ENCODE data around the gene C2.
A peak's percentile ranks its signal among the peaks of the same experiment; 100 is the strongest.
"Not testable (repeated sequence)": the region's sequence is repeated elsewhere in the genome, so short reads cannot be mapped to it uniquely, and the experiment has no call there.

The C2 gene

DNA sequence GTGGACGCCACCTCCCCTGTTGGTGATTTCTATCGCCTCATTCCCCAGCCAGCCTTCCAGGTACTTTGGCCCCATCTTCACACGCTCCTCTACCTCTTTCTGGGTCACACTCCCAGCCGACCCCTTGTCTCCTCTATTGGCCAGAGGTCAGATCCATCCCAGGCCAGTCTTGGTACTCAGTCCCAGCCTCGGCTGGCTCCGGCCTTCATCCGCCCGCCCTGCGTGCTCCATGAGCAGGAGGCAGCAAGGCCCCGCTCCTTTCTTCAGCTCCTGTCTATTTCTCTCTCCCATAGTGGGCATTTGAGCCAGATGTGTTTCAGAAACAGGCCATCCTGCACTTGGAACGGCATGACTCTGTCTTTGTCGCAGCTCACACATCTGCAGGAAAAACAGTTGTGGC, 34.1 kb downstream of the C2 start:
- DNase-seq, result no peak

DNA sequence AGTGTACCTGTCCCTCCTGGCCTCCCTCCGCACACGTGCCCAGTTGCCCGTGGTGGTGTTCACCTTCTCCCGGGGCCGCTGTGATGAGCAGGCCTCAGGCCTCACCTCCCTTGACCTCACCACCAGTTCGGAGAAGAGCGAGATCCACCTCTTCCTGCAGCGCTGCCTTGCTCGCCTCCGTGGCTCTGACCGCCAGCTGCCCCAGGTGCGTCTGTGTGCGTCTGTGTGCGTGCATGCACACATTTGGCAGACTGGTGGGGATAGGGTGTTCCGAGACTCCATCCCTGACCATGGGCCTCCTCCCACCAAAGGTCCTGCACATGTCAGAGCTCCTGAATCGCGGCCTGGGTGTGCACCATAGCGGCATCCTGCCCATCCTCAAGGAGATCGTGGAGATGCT, 36.4 kb downstream of the C2 start:
- DNase-seq, result no peak

DNA sequence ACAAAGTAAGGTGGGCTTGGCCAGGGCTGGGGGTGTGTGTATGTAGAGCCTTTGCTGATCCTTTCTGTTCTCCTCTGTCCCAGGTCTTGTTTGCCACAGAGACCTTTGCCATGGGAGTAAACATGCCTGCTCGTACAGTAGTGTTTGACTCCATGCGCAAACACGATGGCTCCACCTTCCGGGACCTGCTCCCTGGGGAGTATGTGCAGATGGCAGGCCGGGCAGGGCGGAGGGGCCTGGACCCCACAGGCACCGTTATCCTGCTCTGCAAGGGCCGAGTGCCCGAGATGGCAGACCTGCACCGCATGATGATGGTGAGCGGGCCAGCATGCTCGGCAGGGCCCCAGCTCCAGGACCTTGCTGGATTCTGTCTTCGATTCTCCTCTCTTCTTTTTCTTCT, 38.2 kb downstream of the C2 start:
- no peak for DNase-seq

DNA sequence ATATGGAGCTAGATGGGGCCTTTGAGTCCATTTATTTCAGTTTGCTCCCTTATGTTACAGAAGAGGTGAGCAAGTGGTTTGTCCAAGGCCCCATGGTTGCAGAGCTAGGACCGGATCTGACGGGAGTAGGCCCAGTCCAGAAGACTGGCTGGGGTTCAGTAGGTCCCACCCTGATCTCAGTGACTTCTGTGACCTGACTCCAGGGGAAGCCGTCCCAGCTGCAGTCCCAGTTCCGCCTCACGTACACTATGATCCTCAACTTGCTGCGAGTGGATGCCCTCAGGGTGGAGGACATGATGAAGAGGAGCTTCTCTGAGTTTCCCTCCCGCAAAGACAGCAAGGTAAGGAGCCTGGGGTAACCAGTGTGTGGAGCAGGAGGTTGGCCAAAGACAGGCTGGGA, 39.0 kb downstream of the C2 start:
- DNase-seq, result no peak

DNA sequence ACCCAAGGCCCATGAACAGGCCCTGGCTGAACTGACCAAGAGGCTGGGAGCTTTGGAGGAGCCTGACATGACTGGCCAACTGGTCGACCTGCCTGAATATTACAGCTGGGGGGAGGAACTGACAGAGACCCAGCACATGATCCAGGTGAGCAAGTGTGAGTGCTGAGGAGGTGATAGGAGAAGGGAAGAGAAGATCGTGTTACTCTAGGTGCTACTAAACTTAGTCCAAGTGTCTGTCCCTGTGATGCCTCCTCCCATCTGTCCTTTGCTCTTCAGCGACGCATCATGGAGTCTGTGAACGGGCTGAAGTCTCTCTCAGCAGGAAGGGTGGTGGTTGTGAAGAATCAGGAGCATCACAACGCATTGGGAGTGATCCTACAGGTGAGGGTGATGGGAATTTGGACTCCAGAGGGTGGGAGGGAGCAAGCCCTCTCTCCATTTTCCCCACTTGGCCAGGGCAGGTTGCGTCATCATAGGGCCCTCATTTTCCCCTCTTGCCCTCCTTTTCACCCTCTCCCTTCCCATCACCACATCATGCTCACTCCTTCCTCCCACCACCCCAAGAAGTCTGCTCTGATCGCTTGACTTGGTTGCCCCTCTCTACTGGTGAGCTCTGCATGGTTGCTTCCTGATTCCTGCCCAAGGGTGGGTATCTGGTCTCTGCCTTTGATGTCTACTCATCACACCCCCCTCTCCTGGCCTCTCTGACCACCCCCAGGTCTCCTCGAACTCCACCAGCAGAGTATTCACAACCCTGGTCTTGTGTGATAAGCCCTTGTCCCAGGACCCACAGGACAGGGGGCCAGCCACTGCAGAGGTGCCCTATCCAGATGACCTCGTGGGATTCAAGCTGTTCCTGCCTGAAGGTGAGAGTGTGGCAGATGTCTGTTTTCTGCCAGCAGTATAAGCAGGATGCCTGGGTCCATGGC, 39.7 kb downstream of the C2 start:
- DNase-seq, result no peak

DNA sequence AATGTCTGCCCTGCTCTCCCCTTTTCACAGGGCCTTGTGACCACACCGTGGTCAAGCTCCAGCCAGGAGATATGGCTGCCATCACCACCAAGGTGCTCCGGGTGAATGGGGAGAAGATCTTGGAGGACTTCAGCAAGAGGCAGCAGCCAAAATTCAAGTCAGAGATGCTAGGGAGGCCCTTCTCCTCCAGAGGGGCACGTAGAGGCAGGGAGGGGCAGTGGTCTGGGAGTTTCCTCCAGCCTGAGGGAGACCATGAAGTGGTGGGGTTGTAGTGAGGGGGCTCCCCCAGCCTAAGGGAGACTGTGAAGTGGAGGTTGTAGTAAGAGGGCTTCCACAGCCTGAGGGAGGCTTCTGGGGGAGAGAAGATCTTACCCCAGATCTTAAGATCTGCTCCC, 40.4 kb downstream of the C2 start:
- no peak for DNase-seq

DNA sequence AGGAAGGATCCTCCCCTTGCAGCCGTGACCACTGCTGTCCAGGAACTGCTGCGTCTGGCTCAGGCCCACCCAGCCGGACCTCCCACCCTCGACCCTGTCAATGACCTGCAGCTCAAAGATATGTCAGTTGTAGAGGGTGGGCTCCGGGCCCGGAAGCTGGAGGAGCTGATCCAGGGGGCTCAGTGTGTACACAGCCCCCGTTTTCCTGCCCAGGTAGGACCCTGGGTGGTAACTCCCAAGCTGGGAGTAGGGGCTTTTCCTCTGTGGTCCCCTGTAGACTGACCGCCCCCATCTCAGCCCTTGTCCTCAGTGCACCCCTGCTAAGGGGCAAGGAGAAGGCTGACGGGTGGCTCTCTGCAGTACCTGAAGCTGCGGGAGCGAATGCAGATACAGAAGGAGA, 40.8 kb downstream of the C2 start:
- no peak for DNase-seq

DNA sequence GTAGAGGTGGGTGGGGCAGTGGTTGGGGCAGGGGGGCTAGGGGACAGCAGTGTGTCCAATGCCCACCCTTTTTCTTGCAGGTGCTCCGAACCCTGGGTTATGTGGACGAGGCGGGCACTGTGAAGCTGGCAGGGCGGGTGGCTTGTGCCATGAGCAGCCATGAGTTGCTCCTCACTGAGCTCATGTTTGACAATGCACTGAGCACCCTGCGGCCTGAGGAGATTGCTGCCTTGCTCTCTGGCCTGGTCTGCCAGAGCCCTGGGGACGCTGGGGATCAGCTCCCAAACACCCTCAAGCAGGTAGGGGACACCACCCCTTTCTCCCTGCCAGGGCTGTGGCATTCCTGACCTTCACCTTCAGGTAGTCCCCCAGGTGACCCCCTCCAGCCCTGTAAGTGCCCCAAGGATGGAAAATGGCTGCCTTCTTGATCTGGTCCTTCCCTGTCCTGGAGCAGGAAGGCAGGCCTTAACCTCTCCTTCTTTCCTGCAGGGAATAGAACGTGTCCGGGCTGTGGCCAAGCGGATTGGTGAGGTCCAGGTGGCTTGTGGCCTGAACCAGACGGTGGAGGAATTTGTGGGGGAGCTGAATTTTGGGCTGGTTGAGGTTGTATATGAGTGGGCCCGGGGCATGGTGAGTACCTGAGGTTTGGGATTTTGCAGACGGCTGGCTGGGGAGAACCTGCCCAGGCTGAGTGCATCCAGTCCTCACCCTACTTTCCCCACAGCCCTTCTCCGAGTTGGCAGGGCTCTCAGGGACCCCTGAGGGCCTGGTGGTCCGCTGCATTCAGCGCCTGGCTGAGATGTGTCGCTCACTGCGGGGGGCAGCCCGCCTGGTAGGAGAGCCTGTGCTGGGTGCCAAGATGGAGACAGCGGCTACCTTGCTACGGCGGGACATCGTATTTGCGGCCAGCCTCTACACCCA, 41.5 kb downstream of the C2 start:
- no peak for DNase-seq

DNA sequence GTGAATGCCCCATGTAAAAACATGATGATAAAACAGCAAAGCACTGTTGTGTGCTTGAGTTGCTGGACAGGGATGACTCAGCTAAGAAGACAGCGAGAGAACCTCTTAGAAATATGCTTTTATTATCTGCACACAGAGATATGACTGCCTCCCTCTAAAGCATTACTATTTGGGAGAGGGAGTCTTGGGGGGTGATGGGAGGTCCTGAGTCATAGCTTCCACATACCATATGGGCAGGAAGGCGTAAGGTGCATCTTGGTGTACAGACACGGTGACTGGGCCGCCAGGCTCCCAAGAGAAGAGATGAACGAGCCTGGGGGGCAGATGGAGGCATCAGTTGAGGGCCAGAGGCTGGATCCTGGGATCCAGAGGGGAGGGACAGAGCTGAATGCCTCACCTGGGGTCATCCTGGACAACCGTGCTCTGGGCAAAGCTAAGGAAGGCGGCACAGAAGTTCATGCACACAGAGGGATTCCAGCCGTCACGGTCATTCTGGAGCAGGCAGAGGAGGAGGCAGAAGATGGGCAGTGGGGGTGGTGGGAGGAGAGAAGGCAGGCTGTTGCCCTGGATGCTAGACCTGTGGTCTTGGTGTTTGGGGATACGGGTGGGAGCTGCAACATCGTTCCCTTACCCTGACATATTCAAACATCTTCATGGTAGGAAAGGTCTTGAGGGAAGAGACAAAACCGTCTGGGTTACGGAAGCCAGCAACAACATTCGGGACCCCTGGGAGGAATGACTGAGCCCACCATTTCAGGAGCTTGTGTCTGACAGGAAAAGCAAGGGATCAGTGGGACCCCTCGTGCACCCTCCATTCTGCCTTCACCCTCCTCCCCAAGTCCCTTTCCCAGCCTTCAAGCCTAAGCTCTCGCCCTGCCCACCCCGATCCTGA, 42.4 kb downstream of the C2 start:
- DNase-seq, result no peak

DNA sequence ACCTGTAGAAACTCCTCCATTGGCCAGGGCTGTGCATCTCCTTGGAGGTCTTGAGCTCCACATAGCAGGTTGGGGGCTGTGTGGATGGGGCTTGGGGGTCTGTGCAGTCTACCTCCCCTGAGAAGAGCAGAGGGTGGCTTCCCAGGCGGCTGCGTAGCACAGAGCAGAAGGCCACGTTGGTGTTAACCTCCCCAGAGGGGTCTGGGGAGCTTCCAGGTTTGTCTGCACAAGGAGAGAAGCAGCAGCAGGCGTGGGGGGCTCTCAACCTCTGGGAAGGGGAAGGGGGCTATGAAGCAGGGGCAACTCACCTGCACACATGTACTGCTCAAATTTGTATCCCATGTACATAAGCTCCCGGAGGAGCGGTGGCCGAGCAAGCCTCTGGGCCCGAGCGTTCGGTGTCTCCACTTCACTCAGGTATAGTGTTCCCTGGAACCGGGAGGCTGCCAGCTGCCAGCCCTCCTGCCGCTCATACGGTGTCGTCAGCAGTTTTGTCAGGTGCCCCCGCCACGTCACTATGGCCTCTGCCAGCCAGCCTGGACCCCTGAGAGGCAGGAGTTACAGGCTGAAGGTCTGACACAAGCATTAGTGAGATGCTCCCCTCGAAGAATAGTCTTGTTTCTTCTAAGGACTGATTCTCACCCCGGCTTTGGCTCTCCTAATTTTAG, 43.2 kb downstream of the C2 start:
- DNase-seq, result no peak

DNA sequence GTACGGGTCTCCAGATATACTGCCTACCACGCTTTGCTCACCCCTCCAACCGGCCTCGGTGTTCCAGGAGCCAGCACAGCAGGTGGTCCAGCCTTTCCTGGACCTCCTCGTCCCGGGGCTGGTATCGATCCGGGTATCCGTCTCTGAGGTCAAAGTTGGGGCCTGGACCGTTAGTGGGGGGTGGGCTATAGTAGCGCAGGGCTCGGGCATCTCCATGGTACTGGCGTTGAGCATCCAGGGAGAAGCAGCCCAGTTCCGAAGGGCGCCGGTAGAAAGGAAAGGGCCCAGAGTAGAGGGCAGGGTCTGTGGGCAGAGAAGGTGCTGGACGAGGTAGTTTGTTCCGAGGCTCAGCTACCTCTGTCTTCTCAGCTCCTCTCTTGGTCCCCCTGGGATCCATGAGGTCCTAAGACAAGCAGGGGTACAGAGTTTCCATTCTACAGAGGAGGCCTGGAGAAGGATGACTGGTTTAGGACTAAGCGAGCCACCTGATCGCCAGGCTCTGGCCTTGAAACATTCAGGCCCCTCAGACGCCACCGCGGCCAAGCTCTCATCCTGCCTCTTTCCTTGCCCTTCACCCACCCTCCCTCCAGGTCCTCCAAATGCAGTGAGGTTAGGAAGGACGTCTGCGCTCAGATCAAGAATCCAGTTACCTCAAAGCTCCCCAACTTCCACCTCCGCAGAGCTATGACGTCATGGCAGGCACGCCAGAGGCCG, 43.9 kb downstream of the C2 start:
- DNase-seq, result no peak

DNA sequence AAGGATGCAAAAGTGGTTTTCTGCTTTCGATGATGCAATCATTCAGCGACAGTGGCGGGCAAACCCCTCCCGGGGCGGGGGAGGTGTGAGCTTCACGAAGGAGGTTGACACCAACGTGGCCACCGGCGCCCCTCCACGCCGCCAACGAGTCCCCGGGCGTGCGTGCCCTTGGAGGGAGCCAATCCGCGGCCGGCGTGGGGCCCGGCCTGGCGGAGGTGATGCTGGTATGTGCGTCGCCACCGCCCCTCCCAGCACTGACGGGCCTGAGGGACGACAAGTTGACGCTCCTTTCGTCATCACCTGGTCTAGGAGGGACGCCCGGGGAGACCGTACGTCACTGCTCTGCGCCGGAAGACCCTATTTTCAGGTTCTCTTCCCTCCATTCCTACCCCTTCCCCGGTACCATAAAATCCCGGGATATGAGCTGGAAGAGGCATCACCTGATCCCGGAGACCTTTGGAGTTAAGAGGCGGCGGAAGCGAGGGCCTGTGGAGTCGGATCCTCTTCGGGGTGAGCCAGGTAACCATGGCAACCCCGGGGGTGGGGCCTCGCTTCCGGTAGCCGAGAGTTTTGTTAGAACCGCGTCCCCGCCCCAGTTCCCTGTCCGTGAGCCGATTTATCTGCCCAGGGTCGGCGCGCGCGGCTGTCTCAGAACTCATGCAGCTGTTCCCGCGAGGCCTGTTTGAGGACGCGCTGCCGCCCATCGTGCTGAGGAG, 44.6 kb downstream of the C2 start, which contains the start of gene DXO:
Gene DXO (minus strand): TSS at position 146 of the 716 bp plus-strand sequence. CDS start 463 bp downstream, outside the sequence.
- peak; percentile 93 for DNase-seq

DNA sequence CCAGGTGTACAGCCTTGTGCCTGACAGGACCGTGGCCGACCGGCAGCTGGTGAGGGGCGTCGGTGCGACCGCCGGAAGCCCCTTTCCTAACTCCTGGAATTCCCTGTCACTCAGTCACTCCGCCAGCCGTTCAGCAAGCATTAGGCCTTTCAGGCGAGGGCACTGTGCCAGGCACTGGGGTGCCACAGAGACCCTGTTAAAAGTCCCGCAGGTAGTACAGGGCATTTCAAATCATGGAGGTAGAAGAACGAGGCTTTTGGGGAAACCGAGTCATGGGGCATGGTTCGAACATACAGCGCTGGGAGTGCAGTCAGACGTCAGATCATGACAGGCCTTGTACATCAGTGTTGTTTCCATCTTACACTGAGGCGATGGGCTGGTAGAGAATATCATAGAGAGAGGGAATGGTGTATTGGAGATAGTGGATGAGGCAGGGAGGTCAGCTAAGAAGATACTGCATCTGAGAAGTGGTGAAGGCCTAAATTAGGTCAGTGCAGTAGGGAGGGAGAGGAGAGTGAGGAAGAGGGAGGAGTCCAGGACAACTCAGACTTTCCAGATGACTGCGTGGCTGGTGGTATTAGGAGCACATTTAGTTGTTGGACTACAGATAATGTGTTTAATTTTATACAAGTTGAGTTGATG, 45.3 kb downstream of the C2 start:
- DNase-seq, result no peak

DNA sequence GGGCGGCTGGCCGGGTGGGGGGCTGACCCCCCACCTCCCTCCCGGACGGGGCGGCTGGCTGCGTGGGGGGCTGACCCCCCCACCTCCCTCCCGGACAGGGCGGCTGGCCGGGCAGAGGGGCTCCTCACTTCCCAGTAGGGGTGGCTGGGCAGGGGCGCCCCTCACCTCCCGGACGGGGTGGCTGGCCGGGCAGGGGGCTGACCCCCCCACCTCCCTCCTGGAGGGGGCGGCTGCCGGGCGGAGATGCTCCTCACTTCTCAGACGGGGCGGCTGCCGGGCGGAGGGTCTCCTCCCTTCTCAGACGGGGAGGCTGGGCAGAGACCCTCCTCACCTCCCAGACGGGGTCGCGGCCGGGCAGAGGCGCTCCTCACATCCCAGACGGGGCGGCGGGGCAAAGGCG, 48.5 kb downstream of the C2 start:
- not testable (repeated sequence) for DNase-seq

DNA sequence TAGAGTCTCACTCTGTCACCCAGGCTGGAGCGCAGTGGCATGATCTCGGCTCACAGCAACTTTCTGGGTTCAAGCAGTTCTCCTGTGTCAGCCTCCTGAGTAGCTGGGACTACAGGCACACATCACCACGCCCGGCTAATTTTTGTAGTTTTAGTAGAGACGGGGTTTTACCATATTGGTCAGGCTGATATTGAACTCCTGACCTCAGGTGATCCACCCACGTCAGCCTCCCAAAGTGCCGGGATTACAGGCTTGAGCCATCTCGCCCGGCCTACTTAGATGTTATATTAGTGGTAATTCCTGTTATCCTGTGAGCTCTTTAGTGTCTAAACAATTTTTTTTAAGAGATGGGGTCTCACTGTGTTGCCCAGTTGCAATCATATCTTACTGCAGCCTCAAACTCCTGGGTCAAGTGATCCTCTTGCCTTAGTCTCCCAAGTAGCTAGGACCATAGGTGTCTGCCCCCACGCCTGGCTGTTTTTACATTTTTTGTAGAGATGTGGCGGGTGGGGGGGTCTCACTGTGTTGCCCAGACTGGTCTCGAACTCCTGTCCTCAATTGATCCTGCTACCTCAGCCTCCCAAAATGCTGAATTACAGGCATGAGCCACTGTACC, 50.4 kb downstream of the C2 start:
- DNase-seq, result no peak

DNA sequence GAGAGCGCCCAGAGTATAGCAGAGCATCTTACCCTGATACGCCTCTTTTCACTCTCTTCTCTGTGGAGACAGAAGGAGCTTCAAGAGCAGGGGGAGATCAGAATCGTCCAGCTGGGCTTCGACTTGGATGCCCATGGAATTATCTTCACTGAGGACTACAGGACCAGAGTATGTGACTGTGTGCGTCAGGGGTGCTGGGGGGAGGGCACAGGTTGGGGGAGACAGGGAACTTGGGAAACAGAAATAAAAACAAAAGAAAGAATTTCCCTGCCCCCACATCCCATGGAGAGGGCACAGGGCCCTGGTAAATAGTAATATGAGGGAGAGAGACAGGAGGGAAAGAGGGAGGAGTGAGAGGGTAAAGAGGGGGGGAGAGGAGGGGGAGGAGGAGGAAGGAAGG, 51.3 kb downstream of the C2 start:
- DNase-seq, result no peak

DNA sequence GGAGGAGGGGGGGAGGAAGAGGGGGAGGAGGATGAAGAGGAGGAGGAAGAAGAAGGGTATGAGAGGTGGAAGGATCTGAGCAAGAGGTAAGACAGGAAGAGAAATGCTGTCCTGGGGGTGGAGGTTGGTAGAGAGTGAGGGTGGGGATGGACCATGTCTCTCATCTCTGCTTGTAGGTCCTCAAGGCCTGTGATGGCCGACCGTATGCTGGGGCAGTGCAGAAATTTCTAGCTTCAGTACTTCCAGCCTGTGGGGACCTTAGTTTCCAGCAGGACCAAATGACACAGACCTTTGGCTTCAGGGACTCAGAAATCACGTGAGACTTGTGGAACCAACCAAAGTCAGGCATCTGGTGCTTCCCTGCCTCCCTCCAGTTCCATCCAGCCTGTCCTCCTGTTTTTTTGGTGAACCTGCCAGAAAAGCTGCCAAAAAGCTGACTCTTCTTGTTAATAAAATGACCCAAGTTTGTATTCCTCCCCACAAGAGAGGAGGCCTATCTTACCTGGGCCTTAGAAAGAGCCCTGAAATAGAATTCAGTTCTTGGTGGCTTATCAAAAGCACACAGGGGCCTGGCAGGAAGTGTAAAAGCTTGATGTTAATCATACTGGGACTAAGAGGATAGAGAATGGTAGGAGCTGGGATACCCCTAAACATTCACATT, 51.9 kb downstream of the C2 start:
- no peak for DNase-seq

DNA sequence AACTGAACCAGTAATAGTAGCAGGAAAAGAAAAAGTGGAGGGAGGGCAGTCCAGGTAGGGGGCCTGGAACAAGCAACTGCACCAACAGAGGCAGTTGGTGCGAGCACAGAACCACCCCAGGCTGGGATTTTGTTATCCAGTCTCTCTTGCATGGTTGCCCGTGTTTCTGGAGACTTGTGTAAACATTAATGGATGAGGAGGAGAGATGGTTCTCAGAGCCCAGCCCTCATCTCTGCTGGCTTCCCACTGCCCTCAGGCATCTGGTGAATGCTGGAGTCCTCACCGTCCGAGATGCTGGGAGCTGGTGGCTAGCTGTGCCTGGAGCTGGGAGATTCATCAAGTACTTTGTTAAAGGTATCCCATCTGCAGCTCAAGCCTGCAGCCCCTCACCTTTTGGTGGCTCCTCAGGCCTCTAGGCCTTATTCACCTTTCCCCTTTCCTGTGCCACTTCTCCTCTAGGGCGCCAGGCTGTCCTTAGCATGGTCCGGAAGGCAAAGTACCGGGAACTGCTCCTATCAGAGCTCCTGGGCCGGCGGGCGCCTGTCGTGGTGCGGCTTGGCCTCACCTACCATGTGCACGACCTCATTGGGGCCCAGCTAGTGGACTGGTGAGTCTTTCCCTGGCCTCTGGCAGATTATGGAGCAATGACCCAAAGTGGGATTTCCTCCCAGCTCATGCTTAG, 52.8 kb downstream of the C2 start:
- not testable (repeated sequence) for DNase-seq

DNA sequence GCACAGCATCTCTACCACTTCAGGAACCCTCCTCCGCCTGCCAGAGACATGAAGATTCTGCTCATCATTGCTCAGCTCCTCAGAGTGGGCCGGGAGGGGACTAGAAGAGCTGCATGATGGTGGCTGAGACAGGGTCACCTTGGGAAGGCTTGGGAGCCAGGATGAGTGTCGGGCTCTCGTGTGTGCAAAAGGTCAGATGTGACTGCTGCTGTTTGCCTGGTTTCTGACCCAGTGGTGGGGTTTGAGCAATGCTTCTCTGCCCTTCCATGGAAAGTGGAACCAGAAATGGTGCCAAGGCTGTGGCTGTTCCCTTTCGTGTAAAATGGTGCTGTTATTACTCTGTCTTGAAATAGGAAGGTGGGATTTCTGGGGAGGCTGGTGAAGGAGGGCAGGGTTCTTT, 53.5 kb downstream of the C2 start:
- DNase-seq, result not testable (repeated sequence)
